ENCODE data around the gene VAC14. TPM values are rescaled to one million over a fixed set of nuclear protein-coding genes. Genes with fewer than 3 reads are reported as not detected.

The VAC14 gene
- total and polyA plus RNA-seq, 5 donors from 2014 or later: 27.0 to 38.8 (median 30.1) TPM

DNA sequence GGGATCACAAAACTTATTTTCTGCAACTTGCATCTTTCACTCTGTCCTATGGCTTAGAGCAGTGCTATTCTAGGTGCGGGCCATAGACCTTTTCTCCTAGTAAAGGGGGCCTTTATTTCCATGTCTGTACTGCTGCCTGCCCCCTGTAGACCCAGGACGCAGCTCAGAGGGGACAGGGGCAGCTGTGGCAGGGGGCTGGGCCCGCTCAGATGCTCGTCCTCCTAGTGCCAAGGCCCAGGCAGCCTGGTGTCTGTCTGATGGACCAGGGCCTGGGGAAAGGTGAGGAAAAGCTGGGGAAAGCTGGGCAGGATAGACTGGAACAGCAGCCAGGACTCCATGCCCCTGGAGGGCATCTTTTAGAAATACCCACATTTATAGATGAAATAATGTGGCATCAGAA is 25.6 kb downstream of the VAC14 start:
- Histone ChIP-seq H3K9me3 (ENCODE audit: control insufficient read depth in 2 of 2, low read length in 2 of 2) (no peaks in the 10 kb centered on the region), H3K27me3 (ENCODE audit: control insufficient read depth, insufficient read depth, low read length) (no peaks in the 10 kb centered on the region), H3K27ac (ENCODE audit: insufficient read depth, low read length, poor library complexity, severe bottlenecking) (no peak overlapping the region), H3K4me1 (ENCODE audit: control insufficient read depth, insufficient read depth, low read length, poor library complexity, severe bottlenecking) (no peaks in the 10 kb centered on the region), H3K36me3 (ENCODE audit: control insufficient read depth, insufficient read depth, low read length) (peaks cover 74% of the 10 kb centered on the region), H3K4me3 (ENCODE audit: low read depth, low read length) (no peak overlapping the region)
- Mint-ChIP-seq H3K27me3 (no peaks in the 10 kb centered on the region), H3K36me3 (peaks cover 43% of the 10 kb centered on the region), H3K4me3 (no peak overlapping the region), H3K4me1 (no peaks in the 10 kb centered on the region), H3K27ac (peak overlapping the region in 1 of 3 donors; percentile 59), H3K9me3 (no peaks in the 10 kb centered on the region)
- no peak for ATAC-seq (ENCODE audit: low read depth in 2 of 2)
- DNase-seq: no peak

DNA sequence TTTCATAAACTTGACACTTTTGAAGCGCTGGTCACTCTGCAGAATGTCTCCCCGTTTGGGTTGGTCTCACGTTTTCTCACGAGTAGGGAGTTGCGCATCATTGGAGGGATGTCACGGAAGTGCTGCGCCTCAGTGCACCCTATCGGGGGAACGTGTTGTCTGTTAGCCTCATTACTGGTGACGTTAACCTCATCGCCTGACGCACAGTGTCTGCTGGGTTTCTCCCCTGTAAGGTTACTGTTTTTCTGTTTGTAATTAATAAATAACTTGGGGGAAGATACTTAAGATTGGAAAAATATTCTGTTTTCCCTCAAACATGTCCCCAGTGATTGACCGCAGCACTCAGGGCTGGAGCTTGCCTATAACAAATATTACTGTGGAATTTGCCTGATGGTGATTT is 26.7 kb downstream of the VAC14 start:
- no peaks in the 10 kb centered on the region for H3K27me3 Mint-ChIP-seq
- H3K4me3 Mint-ChIP-seq: no peak overlapping the region
- ATAC-seq (ENCODE audit: low read depth in 2 of 2) (no peak), DNase-seq (no peak)
- H3K27ac ChIP-seq (ENCODE audit: insufficient read depth, low read length, poor library complexity, severe bottlenecking): no peak overlapping the region
- peaks cover 42% of the 10 kb centered on the region for H3K36me3 Mint-ChIP-seq
- no peaks in the 10 kb centered on the region for H3K9me3 ChIP-seq (ENCODE audit: control insufficient read depth in 2 of 2, low read length in 2 of 2)
- H3K9me3 Mint-ChIP-seq: no peaks in the 10 kb centered on the region
- no peak overlapping the region for H3K27ac Mint-ChIP-seq
- peaks cover 71% of the 10 kb centered on the region for H3K36me3 ChIP-seq (ENCODE audit: control insufficient read depth, insufficient read depth, low read length)
- H3K4me1 Mint-ChIP-seq: no peaks in the 10 kb centered on the region
- no peaks in the 10 kb centered on the region for H3K4me1 ChIP-seq (ENCODE audit: control insufficient read depth, insufficient read depth, low read length, poor library complexity, severe bottlenecking)
- H3K27me3 ChIP-seq (ENCODE audit: control insufficient read depth, insufficient read depth, low read length): no peaks in the 10 kb centered on the region
- H3K4me3 ChIP-seq (ENCODE audit: low read depth, low read length): no peak overlapping the region

GRCh38 chr16:70772493-70772892 is 28.5 kb downstream of the VAC14 start:
- Mint-ChIP-seq H3K27ac (no peak overlapping the region), H3K9me3 (no peaks in the 10 kb centered on the region), H3K36me3 (peaks cover 39% of the 10 kb centered on the region), H3K27me3 (no peaks in the 10 kb centered on the region), H3K4me3 (no peak overlapping the region), H3K4me1 (no peaks in the 10 kb centered on the region)
- Histone ChIP-seq H3K4me3 (ENCODE audit: low read depth, low read length) (no peak overlapping the region), H3K4me1 (ENCODE audit: control insufficient read depth, insufficient read depth, low read length, poor library complexity, severe bottlenecking) (no peaks in the 10 kb centered on the region), H3K27me3 (ENCODE audit: control insufficient read depth, insufficient read depth, low read length) (no peaks in the 10 kb centered on the region), H3K27ac (ENCODE audit: insufficient read depth, low read length, poor library complexity, severe bottlenecking) (no peak overlapping the region), H3K9me3 (ENCODE audit: control insufficient read depth in 2 of 2, low read length in 2 of 2) (no peaks in the 10 kb centered on the region), H3K36me3 (ENCODE audit: control insufficient read depth, insufficient read depth, low read length) (peaks cover 64% of the 10 kb centered on the region)
- ATAC-seq (ENCODE audit: low read depth in 2 of 2) (no peak), DNase-seq (no peak)

DNA sequence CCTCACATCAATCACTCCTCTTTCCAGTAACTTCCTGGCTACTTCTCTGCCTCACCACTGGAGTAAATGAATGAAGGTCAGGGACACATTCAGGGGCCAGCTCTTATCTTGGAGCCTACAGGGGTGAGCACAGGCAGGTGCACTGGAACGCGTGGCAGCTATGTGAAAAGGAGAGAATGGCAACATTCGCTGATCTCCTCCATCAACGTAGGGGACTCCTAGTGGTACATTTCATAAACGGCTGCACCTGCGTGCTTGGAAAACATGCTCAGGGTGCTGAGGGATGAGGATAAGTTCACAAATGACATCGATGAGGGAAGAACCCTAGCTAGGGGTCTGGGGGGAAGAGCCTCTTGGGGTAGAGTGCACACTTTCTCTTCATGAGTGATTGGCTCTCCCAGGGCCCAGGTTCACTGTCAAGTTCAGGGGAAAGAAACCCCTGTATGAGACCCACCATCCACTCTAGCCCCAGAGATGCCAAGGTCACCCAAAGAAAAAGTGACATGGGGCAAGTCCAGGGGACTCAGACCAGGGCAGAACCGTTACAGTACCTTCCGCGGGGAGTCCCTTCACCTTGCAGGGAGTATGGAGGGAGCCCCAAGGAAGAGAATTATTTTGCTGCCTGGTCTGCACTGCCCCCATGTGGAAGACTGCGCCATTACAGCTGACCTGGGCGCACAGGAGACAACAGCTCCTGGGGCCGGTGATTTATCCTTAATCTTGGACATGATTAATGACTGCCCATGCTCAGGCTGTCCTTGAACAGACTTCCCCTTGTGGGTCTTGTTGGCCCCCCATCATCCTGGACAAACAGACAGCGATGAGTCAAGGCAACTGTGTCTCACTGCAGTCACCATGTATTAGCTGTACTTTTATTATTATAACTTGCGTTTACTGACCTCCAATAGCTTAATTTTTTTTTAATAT is 30.1 kb downstream of the VAC14 start:
- Histone ChIP-seq H3K27me3 (ENCODE audit: control insufficient read depth, insufficient read depth, low read length) (no peaks in the 10 kb centered on the region), H3K4me3 (ENCODE audit: low read depth, low read length) (no peak overlapping the region), H3K9me3 (ENCODE audit: control insufficient read depth in 2 of 2, low read length in 2 of 2) (no peaks in the 10 kb centered on the region), H3K27ac (ENCODE audit: insufficient read depth, low read length, poor library complexity, severe bottlenecking) (no peak overlapping the region), H3K4me1 (ENCODE audit: control insufficient read depth, insufficient read depth, low read length, poor library complexity, severe bottlenecking) (no peaks in the 10 kb centered on the region), H3K36me3 (ENCODE audit: control insufficient read depth, insufficient read depth, low read length) (peaks cover 68% of the 10 kb centered on the region)
- H3K4me1 Mint-ChIP-seq: no peaks in the 10 kb centered on the region
- H3K36me3 Mint-ChIP-seq: peaks cover 39% of the 10 kb centered on the region
- peak overlapping the region in 2 of 3 donors; percentile 10 to 73 for H3K27ac Mint-ChIP-seq
- H3K9me3 Mint-ChIP-seq: no peaks in the 10 kb centered on the region
- peak; percentile 25 to 54 (median 32) for DNase-seq
- no peaks in the 10 kb centered on the region for H3K27me3 Mint-ChIP-seq
- no peak overlapping the region for H3K4me3 Mint-ChIP-seq
- peak in 1 of 2 donors; percentile 53 for ATAC-seq (ENCODE audit: low read depth in 2 of 2)

- H3K9me3 Mint-ChIP-seq: no peaks in the 10 kb centered on the region
- no peaks in the 10 kb centered on the region for H3K27me3 Mint-ChIP-seq
- H3K4me3 Mint-ChIP-seq: no peak overlapping the region
- no peaks in the 10 kb centered on the region for H3K9me3 ChIP-seq (ENCODE audit: control insufficient read depth in 2 of 2, low read length in 2 of 2)
- H3K4me1 Mint-ChIP-seq: no peaks in the 10 kb centered on the region
- no peaks in the 10 kb centered on the region for H3K4me1 ChIP-seq (ENCODE audit: control insufficient read depth, insufficient read depth, low read length, poor library complexity, severe bottlenecking)
- no peak overlapping the region for H3K27ac ChIP-seq (ENCODE audit: insufficient read depth, low read length, poor library complexity, severe bottlenecking)
- no peak for DNase-seq
- peaks cover 62% of the 10 kb centered on the region for H3K36me3 ChIP-seq (ENCODE audit: control insufficient read depth, insufficient read depth, low read length)
- no peaks in the 10 kb centered on the region for H3K27me3 ChIP-seq (ENCODE audit: control insufficient read depth, insufficient read depth, low read length)
- peaks cover 38% of the 10 kb centered on the region for H3K36me3 Mint-ChIP-seq
- no peak for ATAC-seq (ENCODE audit: low read depth in 2 of 2)
- H3K27ac Mint-ChIP-seq: peak overlapping the region in 1 of 3 donors; percentile 10
- no peak overlapping the region for H3K4me3 ChIP-seq (ENCODE audit: low read depth, low read length)
Measured at GRCh38 chr16:70770291-70770625, 30.7 kb downstream of the VAC14 start.

- H3K4me1 Mint-ChIP-seq: no peaks in the 10 kb centered on the region
- no peaks in the 10 kb centered on the region for H3K27me3 Mint-ChIP-seq
- Histone ChIP-seq H3K4me3 (ENCODE audit: low read depth, low read length) (no peak overlapping the region), H3K27me3 (ENCODE audit: control insufficient read depth, insufficient read depth, low read length) (no peaks in the 10 kb centered on the region), H3K27ac (ENCODE audit: insufficient read depth, low read length, poor library complexity, severe bottlenecking) (no peak overlapping the region), H3K9me3 (ENCODE audit: control insufficient read depth in 2 of 2, low read length in 2 of 2) (no peaks in the 10 kb centered on the region), H3K36me3 (ENCODE audit: control insufficient read depth, insufficient read depth, low read length) (peaks cover 62% of the 10 kb centered on the region), H3K4me1 (ENCODE audit: control insufficient read depth, insufficient read depth, low read length, poor library complexity, severe bottlenecking) (no peaks in the 10 kb centered on the region)
- H3K27ac Mint-ChIP-seq: no peak overlapping the region
- DNase-seq: no peak
- H3K4me3 Mint-ChIP-seq: no peak overlapping the region
- H3K9me3 Mint-ChIP-seq: no peaks in the 10 kb centered on the region
- ATAC-seq (ENCODE audit: low read depth in 2 of 2): no peak
- H3K36me3 Mint-ChIP-seq: peaks cover 35% of the 10 kb centered on the region
Measured at GRCh38 chr16:70769761-70770160, 31.2 kb downstream of the VAC14 start.

DNA sequence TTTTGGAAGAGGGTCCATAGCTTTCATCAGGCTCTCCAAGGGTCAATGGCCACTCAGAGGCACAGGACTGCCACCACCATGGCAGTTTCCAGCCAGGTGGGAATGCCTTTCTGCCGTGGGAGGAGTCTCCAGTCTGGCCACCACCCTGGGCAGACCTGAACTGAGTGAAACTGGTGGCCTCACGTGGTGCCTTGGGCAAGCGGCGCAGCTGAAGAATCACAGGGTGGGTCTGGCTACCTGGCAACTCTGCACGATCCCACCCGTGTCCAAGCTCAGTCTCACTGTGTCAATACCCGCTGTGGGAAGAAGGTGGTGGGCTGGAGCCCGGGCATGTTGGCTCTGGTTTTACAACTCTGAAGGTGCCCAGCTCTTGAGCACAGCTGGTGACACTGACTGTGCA is 31.8 kb downstream of the VAC14 start:
- H3K9me3 Mint-ChIP-seq: no peaks in the 10 kb centered on the region
- H3K36me3 ChIP-seq (ENCODE audit: control insufficient read depth, insufficient read depth, low read length): peaks cover 59% of the 10 kb centered on the region
- H3K27ac Mint-ChIP-seq: no peak overlapping the region
- H3K9me3 ChIP-seq (ENCODE audit: control insufficient read depth in 2 of 2, low read length in 2 of 2): no peaks in the 10 kb centered on the region
- H3K4me3 Mint-ChIP-seq: no peak overlapping the region
- no peak for ATAC-seq (ENCODE audit: low read depth in 2 of 2)
- H3K27me3 Mint-ChIP-seq: no peaks in the 10 kb centered on the region
- no peak overlapping the region for H3K4me3 ChIP-seq (ENCODE audit: low read depth, low read length)
- no peaks in the 10 kb centered on the region for H3K27me3 ChIP-seq (ENCODE audit: control insufficient read depth, insufficient read depth, low read length)
- peaks cover 40% of the 10 kb centered on the region for H3K36me3 Mint-ChIP-seq
- no peaks in the 10 kb centered on the region for H3K4me1 Mint-ChIP-seq
- no peak for DNase-seq
- H3K27ac ChIP-seq (ENCODE audit: insufficient read depth, low read length, poor library complexity, severe bottlenecking): no peak overlapping the region
- H3K4me1 ChIP-seq (ENCODE audit: control insufficient read depth, insufficient read depth, low read length, poor library complexity, severe bottlenecking): no peaks in the 10 kb centered on the region

DNA sequence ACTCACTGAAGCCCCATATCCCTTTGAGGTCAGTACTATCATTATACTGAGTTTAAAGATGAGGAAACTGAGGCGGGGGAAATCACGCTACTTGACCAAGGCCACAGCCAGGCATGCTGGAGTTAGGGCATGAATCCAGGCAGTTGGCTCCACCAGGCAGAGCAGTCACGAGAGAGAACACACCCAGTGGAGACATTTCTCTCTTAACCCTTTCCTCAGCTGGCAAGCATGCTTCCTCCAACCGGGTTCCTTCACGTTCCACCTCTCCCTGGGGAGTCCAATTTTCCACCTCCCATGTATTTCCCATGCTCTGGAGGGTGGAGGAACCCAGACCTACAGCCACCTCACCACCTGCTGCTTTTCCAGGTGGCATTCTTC is 32.8 kb downstream of the VAC14 start:
- H3K4me1 Mint-ChIP-seq: no peaks in the 10 kb centered on the region
- H3K4me3 Mint-ChIP-seq: no peak overlapping the region
- no peaks in the 10 kb centered on the region for H3K27me3 ChIP-seq (ENCODE audit: control insufficient read depth, insufficient read depth, low read length)
- H3K36me3 ChIP-seq (ENCODE audit: control insufficient read depth, insufficient read depth, low read length): peaks cover 52% of the 10 kb centered on the region
- DNase-seq (no peak), ATAC-seq (ENCODE audit: low read depth in 2 of 2) (no peak)
- peak overlapping the region in 1 of 3 donors; percentile 46 for H3K27ac Mint-ChIP-seq
- H3K4me1 ChIP-seq (ENCODE audit: control insufficient read depth, insufficient read depth, low read length, poor library complexity, severe bottlenecking): no peaks in the 10 kb centered on the region
- peaks cover 40% of the 10 kb centered on the region for H3K36me3 Mint-ChIP-seq
- H3K9me3 Mint-ChIP-seq: no peaks in the 10 kb centered on the region
- H3K27ac ChIP-seq (ENCODE audit: insufficient read depth, low read length, poor library complexity, severe bottlenecking): no peak overlapping the region
- no peak overlapping the region for H3K4me3 ChIP-seq (ENCODE audit: low read depth, low read length)
- no peaks in the 10 kb centered on the region for H3K27me3 Mint-ChIP-seq
- H3K9me3 ChIP-seq (ENCODE audit: control insufficient read depth in 2 of 2, low read length in 2 of 2): no peaks in the 10 kb centered on the region
